H1 (cell line): Measurements from ENCODE around the gene BFSP2. TPM values are rescaled to one million over a fixed set of nuclear protein-coding genes. Genes with fewer than 3 reads are reported as not detected.
A peak's percentile ranks its signal among the peaks of the same experiment; 100 is the strongest.

Experiments
- CTCF ChIA-PET: fragments of 300-600 bp; sonication (Branson Sonifier 250); formaldehyde crosslinking; loops from one replicate; lab custom pipeline; 2021; ENCODE audit not compliant: partially characterized antibody; lab: Charles Lee
- POLR2A ChIA-PET: fragments of 300-600 bp; sonication (Branson Sonifier 250); formaldehyde crosslinking; loops from one replicate; lab custom pipeline; 2021; ENCODE audit warnings: inconsistent platforms; ENCODE audit not compliant: partially characterized antibody; lab: Charles Lee
- DNase-seq, 2 experiments: peaks; one replicate each; pipeline versions ENCODE4 v3.0.0 to v3.0.0-alpha.2; 2010 to 2022; ENCODE audit warnings: low spot score in 2 of 2, low read depth in 1 of 2, mixed read lengths in 1 of 2
- FAIRE-seq: peaks from 2 replicates; lab custom pipeline; 2011; peaks lifted over from hg19 to GRCh38; lab: Jason Lieb, UNC
- H2AFZ ChIP-seq: 2 replicates; pipeline ENCODE4 v1.8.1; 2012; ENCODE audit warnings: low read length, inconsistent platforms
- H2AK5ac ChIP-seq: 2 replicates; pipeline ENCODE4 v1.6.1; 2013; ENCODE audit warnings: low read depth, low read length
- H2BK120ac ChIP-seq: replicated peaks from 2 replicates; pipeline ENCODE3; 2013; ENCODE audit warnings: low read depth, low read length, inconsistent platforms
- H2BK12ac ChIP-seq: 2 replicates; pipeline ENCODE4 v1.6.1; 2013; ENCODE audit warnings: low read depth, low read length
- H2BK15ac ChIP-seq: 2 replicates; pipeline ENCODE4 v1.6.1; 2013; ENCODE audit warnings: low read length
- H2BK20ac ChIP-seq: 2 replicates; pipeline ENCODE4 v1.6.1; 2013; ENCODE audit warnings: low read length
- H2BK5ac ChIP-seq: 2 replicates; pipeline ENCODE4 v1.6.1; 2013; ENCODE audit warnings: low read depth, low read length
- H3K14ac ChIP-seq: 2 replicates; pipeline ENCODE4 v1.6.1; 2013; ENCODE audit warnings: inconsistent platforms; ENCODE audit not compliant: insufficient read length
- H3K18ac ChIP-seq: 2 replicates; pipeline ENCODE4 v1.6.1; 2013; ENCODE audit warnings: low read length; ENCODE audit errors: extremely low read depth
- H3K23ac ChIP-seq: 2 replicates; pipeline ENCODE4 v1.6.1; 2013; ENCODE audit warnings: inconsistent platforms; ENCODE audit not compliant: insufficient read length
- H3K23me2 ChIP-seq: 2 replicates; pipeline ENCODE4 v1.6.1; 2013; ENCODE audit warnings: low read depth, low read length
- H3K27ac ChIP-seq: 2 replicates; pipeline ENCODE4 v1.6.1; 2011; ENCODE audit warnings: low read depth, low read length, inconsistent platforms
- H3K27me3 ChIP-seq, 4 experiments: replicated peaks in 1 of 4; 1 replicate in 1 of 4; 2 replicates in 3 of 4; pipeline versions ENCODE4 v1.6.1 to v1.8.1; 2011 to 2013; ENCODE audit warnings: low read length in 3 of 4, mild to moderate bottlenecking in 3 of 4, inconsistent platforms in 2 of 4, mixed read lengths in 2 of 4, moderate library complexity in 1 of 4; ENCODE audit not compliant: control insufficient read depth in 3 of 4, insufficient read depth in 3 of 4; ENCODE audit errors: extremely low read depth in 1 of 4
- H3K36me3 ChIP-seq, 4 experiments: 2 replicates each; pipeline versions ENCODE4 v1.6.1 to v1.8.1; 2011 to 2013; ENCODE audit warnings: mild to moderate bottlenecking in 4 of 4, low read length in 3 of 4, moderate library complexity in 2 of 4, control low read depth in 1 of 4, inconsistent platforms in 1 of 4; ENCODE audit not compliant: insufficient read depth in 4 of 4, control insufficient read depth in 2 of 4
- H3K4ac ChIP-seq: replicated peaks from 2 replicates; pipeline ENCODE3; 2013; ENCODE audit warnings: low read length, low read depth, mixed read lengths, inconsistent platforms; ENCODE audit not compliant: insufficient read length
- H3K4me1 ChIP-seq, 4 experiments: replicated peaks in 1 of 4; 1 replicate in 1 of 4; 2 replicates in 3 of 4; pipeline versions ENCODE4 v1.6.1 to v1.8.1; 2011 to 2013; ENCODE audit warnings: low read length in 3 of 4, inconsistent platforms in 2 of 4, mixed read lengths in 1 of 4; ENCODE audit not compliant: insufficient read depth in 4 of 4, control insufficient read depth in 3 of 4
- H3K4me2 ChIP-seq, 2 experiments: 2 replicates each; pipeline versions ENCODE4 v1.6.1 to v1.8.1; 2011 to 2013; ENCODE audit warnings: low read depth in 2 of 2, low read length in 2 of 2, control low read depth in 1 of 2, inconsistent platforms in 1 of 2, mild to moderate bottlenecking in 1 of 2; ENCODE audit not compliant: insufficient read depth in 1 of 2
- H3K4me3 ChIP-seq, 4 experiments: fragments of 200-600, 300-600 bp in 1 of 4; sonication (generic), shearing (Covaris generic), sonication (Bioruptor Twin) in 1 of 4; 2 replicates each; pipeline versions ENCODE4 v1.5.1 to v1.8.1; 2011 to 2016; ENCODE audit warnings: low read length in 4 of 4, low read depth in 3 of 4, control low read depth in 2 of 4, inconsistent platforms in 2 of 4, mild to moderate bottlenecking in 2 of 4, mixed read lengths in 1 of 4, moderate library complexity in 1 of 4; ENCODE audit not compliant: insufficient read depth in 2 of 4; ENCODE audit errors: extremely low read depth in 1 of 4
- H3K56ac ChIP-seq: replicated peaks from 2 replicates; pipeline ENCODE3; 2013; ENCODE audit warnings: low read depth, mild to moderate bottlenecking, mixed read lengths, low read length, inconsistent platforms; ENCODE audit not compliant: insufficient read length
- H3K79me1 ChIP-seq: 2 replicates; pipeline ENCODE4 v1.6.1; 2013; ENCODE audit warnings: low read depth, low read length, control low read depth
- H3K79me2 ChIP-seq, 2 experiments: 2 replicates each; pipeline versions ENCODE4 v1.6.1 to v1.8.1; 2012 to 2013; ENCODE audit warnings: low read length in 2 of 2, mild to moderate bottlenecking in 2 of 2, inconsistent platforms in 1 of 2; ENCODE audit not compliant: insufficient read depth in 2 of 2, control insufficient read depth in 1 of 2
- H3K9ac ChIP-seq, 4 experiments: replicated peaks in 1 of 4; 1 replicate in 1 of 4; 2 replicates in 3 of 4; pipeline versions ENCODE4 v1.6.1 to v1.8.1; 2011 to 2013; ENCODE audit warnings: low read depth in 3 of 4, low read length in 3 of 4, control low read depth in 2 of 4, mild to moderate bottlenecking in 2 of 4, moderate library complexity in 2 of 4, inconsistent platforms in 1 of 4; ENCODE audit errors: extremely low read depth in 1 of 4
- H3K9me3 ChIP-seq, 2 experiments: 2 replicates each; pipeline versions ENCODE4 v1.6.1 to v1.8.1; 2012 to 2013; ENCODE audit warnings: mild to moderate bottlenecking in 2 of 2, moderate library complexity in 2 of 2, control low read depth in 1 of 2, inconsistent platforms in 1 of 2, low read depth in 1 of 2, low read length in 1 of 2, mixed read lengths in 1 of 2; ENCODE audit not compliant: insufficient read depth in 2 of 2
- H4K20me1 ChIP-seq, 2 experiments: replicated peaks in 1 of 2; 2 replicates each; pipeline versions ENCODE3 to v1.8.1; 2011 to 2013; ENCODE audit warnings: inconsistent platforms in 2 of 2, low read length in 2 of 2, mild to moderate bottlenecking in 1 of 2; ENCODE audit not compliant: insufficient read depth in 2 of 2, control insufficient read depth in 1 of 2
- H4K5ac ChIP-seq: 2 replicates; pipeline ENCODE4 v1.6.1; 2013; ENCODE audit warnings: low read length, low read depth, mixed read lengths, inconsistent platforms; ENCODE audit not compliant: insufficient read length
- H4K8ac ChIP-seq: 2 replicates; pipeline ENCODE4 v1.8.0; 2013; ENCODE audit warnings: mild to moderate bottlenecking, moderate library complexity, low read length, inconsistent platforms; ENCODE audit not compliant: insufficient read depth; ENCODE audit errors: extremely low read depth
- H4K91ac ChIP-seq: replicated peaks from 2 replicates; pipeline ENCODE3; 2013; ENCODE audit warnings: low read length, mixed read lengths, inconsistent platforms; ENCODE audit not compliant: insufficient read length
- BACH1 ChIP-seq: IDR thresholded peaks from 2 replicates; pipeline ENCODE4 v1.6.1; 2012; ENCODE audit warnings: low read length, improper control_type of control experiment
- CBX8 ChIP-seq: fragments of 300-800, 300-1000 bp; sonication (generic); IDR thresholded peaks from 2 replicates; pipeline ENCODE4 v1.7.1; 2016; ENCODE audit warnings: low read depth, low read length, borderline replicate concordance
- CTBP2 ChIP-seq: IDR thresholded peaks from 2 replicates; pipeline ENCODE4 v1.7.0; 2011; ENCODE audit warnings: borderline replicate concordance, mild to moderate bottlenecking, moderate library complexity, mixed read lengths, low read length; ENCODE audit not compliant: insufficient read depth, insufficient read length
- HDAC2 ChIP-seq, 2 experiments: fragments of 300-600 bp in 1 of 2; sonication (generic) in 1 of 2; IDR thresholded peaks; 2 replicates each; pipeline ENCODE4 v1.6.1; 2011 to 2012; ENCODE audit warnings: low read depth in 2 of 2, low read length in 2 of 2, mild to moderate bottlenecking in 2 of 2, moderate library complexity in 2 of 2, borderline replicate concordance in 1 of 2, inconsistent platforms in 1 of 2
- HDAC6 ChIP-seq: IDR thresholded peaks from one replicate; pipeline ENCODE4 v1.7.1; 2012; ENCODE audit warnings: low read depth, mild to moderate bottlenecking, inconsistent platforms, low read length, moderate library complexity
- JUND ChIP-seq: IDR thresholded peaks from 2 replicates; pipeline ENCODE4 v1.6.1; 2011; ENCODE audit warnings: mild to moderate bottlenecking, improper control_type of control experiment, low read length
- PHF8 ChIP-seq: fragments of 200-600 bp; sonication (generic); conservative IDR thresholded peaks from 2 replicates; pipeline ENCODE4 v1.7.1; 2012; ENCODE audit warnings: low read depth, mild to moderate bottlenecking, inconsistent platforms, low read length, moderate library complexity
- RFX5 ChIP-seq: IDR thresholded peaks from 2 replicates; pipeline ENCODE4 v1.6.1; 2011; ENCODE audit warnings: low read depth, low read length, improper control_type of control experiment, borderline replicate concordance
- SIRT6 ChIP-seq: IDR thresholded peaks from one replicate; pipeline ENCODE4 v1.7.1; 2012; ENCODE audit warnings: low read length, inconsistent platforms
- SP1 ChIP-seq: IDR thresholded peaks from 2 replicates; pipeline ENCODE4 v1.6.1; 2011; ENCODE audit warnings: low read depth, low read length
- SP2 ChIP-seq: IDR thresholded peaks from 2 replicates; pipeline ENCODE4 v1.6.1; 2012; ENCODE audit warnings: mild to moderate bottlenecking, low read length, inconsistent platforms
- TAF1 ChIP-seq: IDR thresholded peaks from 2 replicates; pipeline ENCODE4 v1.6.1; 2011; ENCODE audit warnings: mild to moderate bottlenecking, low read depth, low read length
- TBP ChIP-seq: IDR thresholded peaks from 2 replicates; pipeline ENCODE4 v1.6.1; 2011; ENCODE audit warnings: low read depth, low read length, improper control_type of control experiment
- TCF12 ChIP-seq: IDR thresholded peaks from 2 replicates; pipeline ENCODE4 v1.6.1; 2011; ENCODE audit warnings: low read depth, mild to moderate bottlenecking, low read length
- WGBS, 2 experiments: shearing (Covaris generic) in 1 of 2; methylation state at CpG; one replicate each; pipeline versions ENCODE4 v1.1.6 to v1.1.7; 2013 to 2015; ENCODE audit warnings: low lambda C conversion rate in 2 of 2, mixed read lengths in 2 of 2, inconsistent platforms in 1 of 2, low coverage in 1 of 2, missing lambda C conversion rate in 1 of 2; ENCODE audit not compliant: insufficient replicate concordance in 2 of 2, insufficient coverage in 1 of 2, insufficient read length in 1 of 2; ENCODE audit errors: extremely low coverage in 1 of 2, missing lambda C conversion rate in 1 of 2; 5-methylcytosine and 5-hydroxymethylcytosine counted together
- polyA plus RNA-seq, 7 experiments: library from polyadenylated mRNA; depleted of rRNA in 3 of 7; stranded (reverse) in 5 of 7; unstranded in 2 of 7; fragments of >200 nt in 5 of 7; fragments of 200-250 nt in 2 of 7; gene quantifications; 1 replicate in 5 of 7; 2 replicates in 1 of 7; 4 replicates in 1 of 7; pipeline versions ENCODE4 v1.2.1 to v1.2.3, GENCODE V29; 2011 to 2013; ENCODE audit warnings: missing spikeins in 2 of 7, mixed read lengths in 2 of 7
- total RNA-seq: library from RNA; stranded (reverse); fragmentation: NEBNext Ultra II Directional; extraction: Animal tissue kit (Norgen Biotek cat#: 25700); gene quantifications from 2 replicates; pipeline ENCODE4 v1.2.1, GENCODE V29; 2021

The BFSP2 gene
- total and polyA plus RNA-seq, 2 of the 8 experiments (the other 6 are each of a cell fraction or from before 2014, with no cell fraction given) = not detected

DNA sequence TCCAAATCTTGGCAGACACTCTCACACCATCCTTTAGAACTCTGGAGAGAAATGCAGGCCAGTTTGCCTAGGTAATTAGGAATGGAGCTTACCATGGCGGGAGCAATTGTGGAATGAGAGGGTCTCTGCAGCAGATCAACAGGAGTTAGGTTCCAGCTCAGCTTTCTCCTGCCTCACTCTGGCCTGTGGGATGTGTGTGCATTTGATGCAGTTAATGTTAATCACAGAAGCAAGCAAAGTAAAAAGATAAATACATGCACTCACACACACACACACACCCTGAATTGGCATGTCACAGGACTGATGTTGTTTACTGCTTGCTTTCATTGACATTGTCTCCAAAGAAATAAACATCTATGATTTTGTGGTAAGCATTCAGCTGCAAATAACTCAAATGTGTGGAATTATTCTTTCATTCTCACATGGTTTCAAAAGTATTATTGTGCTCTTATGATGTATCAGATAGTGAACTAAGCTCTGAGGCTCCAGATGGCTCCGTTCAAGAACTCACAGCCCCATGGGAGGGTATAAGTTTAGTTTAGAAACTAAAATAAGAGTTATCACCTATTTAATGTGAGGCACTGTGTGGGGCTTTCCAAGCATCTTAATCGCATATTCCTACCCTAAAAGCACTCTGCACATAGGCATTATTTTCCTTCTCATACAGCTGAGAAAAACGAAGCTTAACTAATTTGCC, 31.3 kb upstream of the BFSP2 start:
- Histone ChIP-seq H2BK20ac (no peak overlapping the region), H3K27me3 (peaks cover 0 to 1% (median 0%) of the 10 kb centered on the region in 4 experiments; a peak in 1 of 7 replicates), H2AK5ac (no peak overlapping the region), H3K4me1 (no peaks in the 10 kb centered on the region), H3K14ac (no peak overlapping the region), H3K4ac (no peak overlapping the region), H2BK120ac (no peak overlapping the region), H3K27ac (no peak overlapping the region), H3K79me2 (no peaks in the 10 kb centered on the region), H4K8ac (no peak overlapping the region), H3K23ac (no peak overlapping the region), H2BK5ac (no peak overlapping the region), H4K20me1 (no peaks in the 10 kb centered on the region), H2BK15ac (no peak overlapping the region), H3K9ac (no peak overlapping the region), H3K56ac (no peak overlapping the region), H3K23me2 (no peaks in the 10 kb centered on the region), H2BK12ac (no peak overlapping the region), H2AFZ (no peak overlapping the region), H3K18ac (no peak overlapping the region), H3K9me3 (no peaks in the 10 kb centered on the region), H3K79me1 (no peaks in the 10 kb centered on the region), H3K4me3 (no peak overlapping the region), H4K91ac (no peak overlapping the region), H3K36me3 (no peaks in the 10 kb centered on the region; a peak in 1 of 8 replicates), H4K5ac (no peak overlapping the region), H3K4me2 (no peak overlapping the region)
- ChIA-PET POLR2A (no interaction called here), CTCF (interaction anchor here (1.5 to 18.0 kb wide), 3 partner anchors 9 to 327 kb away, joined by 4 to 189 read pairs (median 28); no protein-coding TSS in a partner anchor)
- WGBS, 2 experiments = 82% methylated on average over 4 of the region's 4 CpGs; no CpG with 5 or more reads in 1 of the 2 experiments
- FAIRE-seq = no peak
- peak in 1 of 2 experiments; percentile 6 for DNase-seq
- TF ChIP-seq SP1 = no peak
- TF ChIP-seq TBP = no peak
- TF ChIP-seq HDAC2 (IDR thresholded peaks at IDR 0.05; ENCODE audit: borderline replicate concordance in 1 of 2, low read depth in 2 of 2, low read length in 2 of 2) = no peak
- no peak for TF ChIP-seq PHF8
- no peak for TF ChIP-seq BACH1
- no peak for TF ChIP-seq HDAC6
- TF ChIP-seq CBX8 = no peak
- TF ChIP-seq CTBP2 = no peak
- TF ChIP-seq TCF12 = no peak
- no peak for TF ChIP-seq RFX5
- TF ChIP-seq SIRT6 = no peak
- no peak for TF ChIP-seq SP2
- no peak for TF ChIP-seq TAF1
- no peak for TF ChIP-seq JUND
